CD4-positive, alpha-beta T cell treated with Interferon alpha-2 for 1 hour (primary cell): ENCODE results near the gene ZNF423.

Source experiments
- DNase-seq, 2 donors: peaks; one replicate each; pipeline ENCODE4 v3.0.0-alpha.2; 2020 to 2022

The ZNF423 gene

GRCh38 chr16:49542946-49543630 lies 312.8 kb downstream of the ZNF423 start:
- DNase-seq, result no peak

- DNase-seq, result no peak
Observed at GRCh38 chr16:49542391-49542891, 313.5 kb downstream of the ZNF423 start.

- DNase-seq, result no peak
Observed at GRCh38 chr16:49540836-49541235, 315.1 kb downstream of the ZNF423 start.

DNA sequence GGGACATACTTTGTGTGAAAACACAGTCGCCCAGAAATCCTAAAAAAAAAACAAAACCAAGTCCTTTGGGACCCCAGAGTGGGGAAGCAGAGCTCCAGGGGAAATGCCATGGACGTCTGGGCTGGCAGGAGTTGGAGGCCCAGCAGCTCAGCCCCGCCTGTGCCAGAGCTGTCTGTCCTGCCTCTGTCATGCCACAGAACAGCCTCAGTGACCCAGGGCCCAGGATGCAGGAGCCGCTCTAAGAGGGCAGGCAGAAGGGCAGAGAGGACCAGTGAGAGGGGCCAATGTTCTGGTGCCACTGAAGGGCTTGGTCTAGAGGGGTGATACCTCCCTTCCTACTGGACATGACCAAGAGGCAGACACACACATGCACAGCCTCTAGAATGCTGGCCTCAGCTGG lies 316.2 kb downstream of the ZNF423 start:
- no peak for DNase-seq

DNA sequence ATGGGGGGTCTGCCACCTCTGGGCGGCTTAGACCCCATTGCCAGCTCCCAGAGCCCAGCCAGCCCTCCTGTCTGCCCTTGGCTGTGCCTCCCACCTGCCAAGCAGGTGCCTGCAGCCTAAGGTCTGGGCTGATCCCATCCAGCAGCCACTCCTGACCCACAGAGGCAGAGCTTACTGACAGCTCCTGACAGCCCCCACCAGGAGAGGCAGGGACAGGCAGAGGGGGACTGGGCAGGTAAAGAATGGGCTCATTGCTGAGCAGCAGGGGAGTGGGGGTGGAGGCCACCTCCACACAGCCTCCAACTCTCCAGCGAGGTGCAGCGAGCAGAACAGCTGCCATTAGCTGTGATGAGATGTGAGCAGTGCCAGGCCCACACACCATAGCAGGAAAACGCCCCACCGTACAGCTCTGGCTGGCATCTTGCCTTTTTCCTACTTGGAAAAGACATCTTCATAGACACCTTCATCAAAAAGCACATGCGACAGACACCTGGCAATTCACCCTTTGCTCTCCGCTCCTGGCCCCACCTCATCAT lies 317.9 kb downstream of the ZNF423 start:
- DNase-seq, result no peak

- no peak for DNase-seq
Observed at GRCh38 chr16:49534901-49535610, 320.9 kb downstream of the ZNF423 start.

- no peak for DNase-seq
Observed at GRCh38 chr16:49533422-49533821, 322.5 kb downstream of the ZNF423 start.

DNA sequence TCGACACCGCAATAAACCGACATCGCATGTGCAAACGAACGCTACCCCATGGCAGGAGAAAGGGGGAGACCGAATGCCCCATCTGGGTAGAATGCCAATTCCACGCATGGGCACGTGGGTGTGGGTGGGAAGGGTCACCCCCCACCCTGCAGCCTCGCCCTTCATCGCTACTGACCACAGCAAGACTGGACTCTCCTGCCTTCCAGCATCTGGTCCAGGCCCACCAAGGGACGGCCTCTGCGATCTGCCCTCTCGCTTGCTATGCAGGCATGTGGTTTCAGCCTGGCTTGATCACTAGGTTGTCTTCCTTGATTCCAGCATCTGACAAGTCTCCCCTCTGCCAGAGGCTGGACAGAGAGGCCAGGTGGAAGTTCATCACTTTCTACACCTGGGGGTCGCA lies 323.0 kb downstream of the ZNF423 start:
- no peak for DNase-seq

- no peak for DNase-seq
Observed at GRCh38 chr16:49531931-49532840, 323.7 kb downstream of the ZNF423 start.

DNA sequence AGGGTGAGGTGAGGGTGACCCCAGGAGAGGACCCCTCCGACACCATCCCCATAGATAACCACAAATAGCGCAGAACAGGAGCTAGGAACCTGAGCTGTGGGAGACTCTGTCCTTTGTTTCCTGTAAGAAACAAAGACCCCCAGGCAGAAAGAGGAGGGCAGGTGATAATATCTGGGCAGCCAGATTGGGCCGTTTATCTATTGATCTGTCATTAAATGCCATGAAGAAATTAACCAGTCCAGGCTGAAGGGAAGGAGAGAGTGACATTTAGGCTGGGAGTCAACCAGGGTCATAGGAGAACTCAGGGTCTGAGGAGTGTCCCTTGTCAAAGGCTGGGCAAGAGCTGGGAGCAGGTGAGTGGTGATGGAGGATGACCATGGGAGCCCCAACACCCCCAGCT lies 324.5 kb downstream of the ZNF423 start:
- DNase-seq, result no peak

DNA sequence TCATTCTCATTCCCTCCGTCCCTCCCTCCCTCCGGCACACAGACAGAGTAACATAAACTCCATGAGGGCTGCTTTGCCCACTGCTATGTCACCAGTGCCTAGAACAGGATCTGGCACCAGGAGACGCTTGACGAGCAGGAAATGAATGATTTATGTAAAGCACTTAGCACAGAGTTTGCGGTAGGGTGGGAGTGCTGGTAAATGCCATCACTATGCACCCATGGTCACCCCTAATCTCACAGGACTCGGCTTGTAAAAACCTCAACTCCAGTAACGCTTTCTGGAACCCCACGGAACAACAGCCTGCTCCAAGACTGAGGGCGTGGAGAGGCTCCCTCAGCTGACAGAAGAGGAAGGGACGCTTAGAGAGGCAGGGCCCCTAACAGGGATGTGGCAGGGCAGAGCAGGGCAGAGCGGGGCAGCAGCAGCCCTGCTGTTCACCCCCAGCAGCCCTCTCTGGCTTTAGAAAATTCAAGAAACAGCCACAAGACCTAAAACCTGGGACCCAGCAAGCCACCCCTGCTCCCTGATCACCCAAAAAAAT lies 325.4 kb downstream of the ZNF423 start:
- no peak for DNase-seq

- no peak for DNase-seq
Observed at GRCh38 chr16:49529411-49530045, 326.4 kb downstream of the ZNF423 start.

DNA sequence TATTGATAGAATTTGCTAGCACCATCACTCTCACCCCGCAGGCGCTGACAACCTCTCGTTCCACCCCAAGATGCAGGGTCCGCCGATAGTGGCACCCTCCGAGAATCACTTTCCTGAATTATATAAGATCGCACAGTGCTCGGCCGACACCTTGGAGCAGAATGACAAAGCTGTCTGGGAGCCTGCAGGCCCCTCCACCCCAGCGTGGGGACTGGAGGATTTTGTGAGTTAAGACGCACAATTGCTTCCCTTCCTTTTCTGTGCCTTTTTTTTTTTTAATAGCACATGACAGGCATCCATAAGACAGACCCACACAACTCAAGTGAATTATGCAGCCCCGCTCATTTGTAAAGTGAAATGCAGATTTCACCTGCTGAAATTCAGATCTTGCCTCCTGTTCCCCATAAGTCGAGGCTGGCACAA lies 327.0 kb downstream of the ZNF423 start:
- DNase-seq, result no peak

GRCh38 chr16:49528060-49528865 lies 327.6 kb downstream of the ZNF423 start:
- DNase-seq, result no peak

GRCh38 chr16:49527611-49528010 lies 328.3 kb downstream of the ZNF423 start:
- no peak for DNase-seq

DNA sequence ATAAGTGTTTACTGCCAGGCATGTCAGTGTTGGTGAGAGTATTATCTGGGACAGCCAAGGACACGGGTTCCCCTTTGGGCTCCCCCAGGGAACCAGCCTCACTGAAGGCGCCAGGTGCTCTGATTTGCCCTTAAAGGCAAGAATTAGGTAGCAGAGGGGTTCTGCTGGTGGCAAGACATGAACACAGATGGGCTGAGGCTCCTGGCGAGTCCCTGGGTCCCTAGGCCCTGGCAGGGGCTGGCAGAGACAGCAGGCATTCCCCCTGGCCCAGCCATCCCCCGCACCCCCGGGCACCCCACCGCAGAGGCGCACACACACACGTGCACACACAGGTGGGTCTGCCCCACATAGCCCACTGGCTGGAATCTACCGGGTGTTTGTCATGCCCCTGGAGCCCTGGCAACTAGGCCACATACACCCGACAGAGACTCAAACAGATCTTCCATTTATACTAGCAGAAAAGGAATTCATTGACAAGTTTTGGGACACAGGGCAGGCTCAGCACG lies 329.0 kb downstream of the ZNF423 start:
- no peak for DNase-seq

DNA sequence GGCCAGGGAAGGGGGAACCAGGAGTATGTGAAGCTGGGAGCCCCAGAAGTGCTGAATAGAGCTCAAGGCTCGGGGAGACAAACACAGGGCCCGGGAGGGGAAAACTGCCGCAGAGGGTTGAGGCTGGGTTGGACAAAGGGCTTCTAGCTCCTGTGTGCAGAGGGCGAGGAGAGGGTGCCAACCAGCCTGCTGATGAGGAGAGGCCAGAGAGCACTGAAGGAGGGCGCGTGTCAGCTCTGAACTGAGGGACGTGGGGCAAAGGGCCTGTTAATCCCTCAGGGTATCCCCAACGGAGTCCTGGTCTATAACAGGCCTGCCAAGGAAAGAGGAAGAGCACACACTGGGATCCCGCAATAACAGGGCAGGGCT lies 331.0 kb downstream of the ZNF423 start:
- no peak for DNase-seq

DNA sequence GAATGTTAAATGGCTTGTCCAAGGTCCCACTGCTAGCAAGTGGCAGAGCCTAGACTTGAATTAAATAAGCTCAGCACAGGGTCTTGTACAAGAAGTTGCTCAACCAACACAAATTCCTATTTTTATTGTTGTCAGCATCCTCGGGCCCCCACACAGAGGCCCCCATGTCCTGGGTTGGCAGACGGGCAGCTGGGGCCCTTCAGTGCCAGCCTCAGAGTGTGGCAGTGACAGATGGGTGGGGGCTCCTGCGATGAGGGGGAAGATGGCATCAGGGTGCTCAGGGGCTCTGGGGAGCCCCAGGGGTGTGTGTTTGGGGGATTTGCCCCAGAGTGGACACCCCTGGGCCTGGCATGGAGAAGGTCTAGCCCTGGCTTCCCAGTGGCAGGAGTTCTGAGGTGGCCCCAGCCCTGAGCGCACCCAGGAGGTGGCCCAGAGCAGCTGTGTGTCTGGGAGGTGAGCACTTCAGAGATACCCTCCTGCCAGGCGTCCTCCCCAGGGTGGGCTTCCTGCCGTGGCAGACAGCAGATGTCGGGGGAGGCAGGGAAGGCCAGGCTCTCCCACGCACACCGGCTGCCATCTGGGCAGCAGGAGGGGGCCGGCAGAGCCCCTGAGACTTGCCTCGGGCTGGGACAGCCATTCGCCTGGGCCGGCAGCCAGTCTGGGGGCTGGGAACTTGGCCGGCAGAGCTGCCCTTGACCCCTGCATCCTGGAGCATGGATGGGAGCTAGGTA lies 331.5 kb downstream of the ZNF423 start:
- no peak for DNase-seq

DNA sequence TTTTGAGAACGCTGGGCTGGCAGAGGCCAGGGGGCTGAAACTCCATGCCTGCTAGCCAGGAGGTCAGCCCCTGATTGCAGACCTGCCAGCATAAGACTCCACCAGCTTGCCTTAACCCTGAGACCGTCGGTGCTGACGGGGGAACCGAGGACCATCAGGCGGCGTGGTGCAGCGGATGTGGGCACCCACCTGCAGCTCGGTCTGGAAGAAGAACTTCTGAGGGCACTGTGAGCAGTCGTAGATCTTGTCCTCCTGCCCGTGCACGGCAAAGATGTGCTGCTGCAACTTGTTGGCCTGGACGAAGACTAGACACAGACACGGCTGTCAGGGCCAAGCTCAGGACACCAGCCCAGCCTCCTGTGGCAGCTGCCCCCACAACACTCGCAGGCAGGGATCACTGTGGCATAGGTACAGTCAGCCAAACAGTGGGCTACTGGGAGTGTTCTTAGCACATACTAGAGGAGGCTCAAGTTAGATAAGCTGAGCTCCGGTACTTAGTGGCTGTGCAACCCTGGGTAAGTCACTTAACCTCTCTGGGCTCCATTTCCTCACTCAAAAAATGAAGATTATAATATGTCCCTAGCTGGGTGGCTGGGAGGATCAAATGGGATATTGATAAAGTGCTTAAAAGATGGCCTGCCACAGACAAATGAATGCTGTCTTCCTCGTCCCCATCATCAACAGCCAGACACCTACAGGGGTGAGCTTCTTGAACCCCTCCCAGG lies 332.3 kb downstream of the ZNF423 start:
- DNase-seq, result no peak
